GM21529 (cell line): Measurements from ENCODE around the gene RPS8.
"Not testable (repeated sequence)": the region's sequence is repeated elsewhere in the genome, so short reads cannot be mapped to it uniquely, and the experiment has no call there.

Experiments used
- ATAC-seq: cut with Tn5 transposase; IDR thresholded peaks from one replicate; pipeline ENCODE4 v1.9.1; 2021; ENCODE audit not compliant: unreplicated experiment

The RPS8 gene

DNA sequence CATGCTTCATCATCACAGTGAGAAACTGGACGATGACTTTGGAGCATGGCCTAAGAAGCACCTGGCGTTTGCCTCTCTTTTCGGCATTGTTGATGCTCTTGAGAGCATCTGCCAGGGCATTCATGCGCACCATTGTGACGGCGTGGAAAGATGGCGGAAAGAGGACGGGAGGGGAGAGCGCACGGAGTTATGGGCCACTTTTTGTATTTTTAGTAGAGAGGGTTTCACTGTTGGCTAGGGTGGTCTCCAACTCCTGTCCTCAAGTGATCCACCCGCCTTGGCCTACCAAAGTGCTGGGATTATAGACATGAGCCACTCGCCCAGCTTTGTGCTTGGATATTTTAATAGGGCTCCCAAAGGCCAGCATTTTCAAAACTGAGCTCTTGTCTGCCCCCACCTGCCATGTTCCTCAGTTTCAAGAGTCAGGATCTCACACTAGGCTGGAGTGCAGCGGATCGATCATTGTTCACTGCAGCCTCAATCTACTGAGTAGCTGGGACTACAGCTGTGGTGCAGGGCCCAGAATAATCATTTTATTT is 5.3 kb downstream of the RPS8 start:
- no peak for ATAC-seq

DNA sequence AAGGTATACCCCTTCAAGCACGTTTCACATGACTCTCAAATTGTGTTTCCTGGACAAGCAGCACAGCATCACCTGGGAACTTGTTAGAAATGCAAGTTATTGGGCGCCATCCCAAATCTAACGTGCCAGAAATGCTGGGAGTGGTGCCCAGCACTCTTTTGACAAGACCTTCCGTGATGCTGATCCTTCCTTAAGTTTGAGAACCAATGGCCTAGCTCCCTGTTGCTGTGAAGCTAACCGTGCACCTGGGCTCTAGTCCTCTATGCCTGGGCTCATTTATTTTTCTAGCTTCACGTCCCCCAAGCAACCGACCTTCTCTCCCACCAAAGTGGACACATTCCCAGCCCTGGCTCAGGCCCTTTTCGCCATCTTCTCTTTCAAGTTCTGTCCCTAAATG is 8.4 kb downstream of the RPS8 start:
- no peak for ATAC-seq

DNA sequence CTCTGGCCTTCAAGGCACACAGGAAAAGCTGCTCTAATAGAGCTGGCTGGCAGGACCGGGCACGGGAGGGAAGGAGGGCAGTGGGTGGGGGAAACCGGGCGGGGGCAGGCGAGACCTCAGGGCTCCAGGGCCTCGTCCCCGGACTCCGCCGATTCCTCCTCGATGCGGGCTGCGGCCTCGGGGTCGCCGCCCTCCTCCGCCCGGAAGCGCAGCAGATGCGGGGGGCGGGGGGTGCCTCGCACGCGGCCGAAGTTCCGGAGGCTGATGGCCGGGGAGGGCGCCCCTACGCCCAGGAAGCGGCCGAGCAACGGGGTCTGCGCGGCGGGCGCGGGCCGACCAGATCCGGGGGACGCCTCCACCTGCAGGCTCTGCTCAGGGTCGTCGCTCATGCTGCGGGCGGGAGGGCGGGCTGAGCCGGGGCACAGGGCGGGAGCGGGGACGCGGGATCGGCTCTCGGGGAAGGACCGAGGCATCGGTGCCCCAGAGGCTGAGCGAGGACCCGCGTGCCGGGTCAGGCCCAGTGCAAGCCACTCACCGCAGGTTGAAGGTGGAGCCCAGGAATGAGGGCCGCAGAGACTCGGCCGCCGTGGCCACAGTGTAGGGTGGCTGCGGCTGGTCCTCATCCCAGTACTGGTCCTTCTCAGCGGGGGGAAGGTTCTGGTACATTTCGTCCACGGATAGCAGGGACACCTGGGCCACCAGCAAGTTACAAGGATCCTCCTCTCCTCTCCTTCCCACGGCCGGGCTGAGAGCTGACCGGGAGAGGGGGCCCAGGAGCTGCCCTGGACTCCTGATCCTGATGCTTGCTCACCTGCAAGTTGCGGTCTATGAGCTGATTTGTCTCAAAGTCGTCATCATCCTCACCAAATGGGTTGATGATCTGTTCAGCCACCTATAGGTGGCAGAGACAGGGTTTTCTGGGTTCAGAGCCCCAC is 9.0 kb downstream of the RPS8 start:
- ATAC-seq: no peak

DNA sequence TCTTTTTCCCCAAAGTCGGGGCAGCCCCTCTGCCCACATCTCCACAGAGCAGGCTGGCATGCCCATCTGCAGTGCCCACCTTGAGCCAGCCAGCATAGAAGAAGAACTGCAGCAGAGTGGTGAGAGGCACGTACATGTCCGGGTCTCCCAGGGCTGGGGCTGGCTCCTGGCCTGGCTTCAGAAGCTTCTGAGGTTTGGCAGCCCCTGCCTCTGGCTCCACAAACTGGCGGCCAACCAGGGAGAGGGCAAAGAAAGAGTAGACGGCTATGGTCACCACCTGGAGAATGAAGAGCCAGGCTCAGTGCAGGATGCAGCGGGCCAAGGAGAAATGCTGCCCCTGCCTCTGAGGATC is 9.7 kb downstream of the RPS8 start:
- no peak for ATAC-seq

DNA sequence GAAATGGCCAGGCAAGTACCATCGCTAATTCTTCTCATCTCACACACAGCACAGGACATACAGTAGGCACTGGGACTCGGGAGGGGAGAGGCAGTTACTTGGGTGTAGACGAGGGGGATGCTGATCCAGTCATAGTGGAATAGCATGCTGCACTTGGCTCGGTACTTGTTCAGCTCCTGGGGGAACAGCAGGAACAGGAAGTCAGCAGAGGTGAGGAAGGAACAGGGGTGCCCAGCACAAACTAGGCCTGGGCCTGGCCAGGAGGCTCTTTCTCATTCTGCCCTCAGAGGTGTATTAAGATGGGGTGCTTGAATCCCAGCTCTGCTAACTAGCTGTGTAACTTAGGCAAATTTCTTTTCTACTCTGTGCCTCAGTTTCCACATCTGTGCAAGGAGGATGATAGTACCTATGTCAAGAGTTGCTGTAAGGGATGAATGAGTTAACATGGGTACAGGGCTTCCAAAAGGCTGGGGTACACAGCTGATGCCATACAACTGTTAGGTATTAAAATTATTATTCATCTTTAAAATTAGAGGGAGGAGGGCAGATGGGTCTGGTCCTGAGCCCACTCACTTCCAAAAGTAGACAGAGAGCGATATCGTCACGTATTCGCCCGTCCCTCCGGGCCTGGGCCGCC is 10.3 kb downstream of the RPS8 start:
- no peak for ATAC-seq

DNA sequence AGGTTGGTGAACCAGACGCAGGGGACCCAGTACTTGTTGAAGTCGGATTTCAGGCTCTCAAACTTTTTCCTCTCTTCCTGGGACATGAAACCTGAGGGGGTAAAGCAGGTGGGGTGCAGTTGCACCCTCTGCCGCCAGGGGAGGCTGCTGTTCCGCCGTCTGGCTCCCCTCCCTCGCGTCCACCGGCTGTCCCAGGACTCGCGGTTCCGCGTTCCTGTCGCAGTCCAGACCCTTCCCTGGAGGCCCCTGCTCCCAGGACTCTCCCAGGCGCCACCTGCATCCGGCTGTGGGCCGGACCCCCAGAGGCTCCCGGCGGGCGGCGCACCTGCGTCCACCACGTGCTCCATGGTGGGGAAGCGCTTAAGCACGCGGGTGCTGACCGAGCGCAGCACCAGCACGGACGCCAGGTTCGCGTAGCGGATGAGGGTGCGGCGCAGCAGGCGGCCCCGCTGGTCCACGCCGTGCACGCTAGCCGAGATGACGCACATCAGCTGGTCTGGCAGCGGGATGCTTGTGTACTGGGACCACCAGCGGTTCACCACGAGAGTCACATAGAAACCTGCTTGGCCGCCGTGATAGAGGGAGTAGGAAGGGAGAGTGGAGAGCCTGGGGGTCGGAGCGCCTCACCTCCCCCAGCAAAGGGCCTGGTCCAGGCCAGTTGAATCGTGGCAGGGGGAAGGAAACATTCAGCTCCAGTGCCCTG is 10.9 kb downstream of the RPS8 start:
- peak; percentile 43 for ATAC-seq

DNA sequence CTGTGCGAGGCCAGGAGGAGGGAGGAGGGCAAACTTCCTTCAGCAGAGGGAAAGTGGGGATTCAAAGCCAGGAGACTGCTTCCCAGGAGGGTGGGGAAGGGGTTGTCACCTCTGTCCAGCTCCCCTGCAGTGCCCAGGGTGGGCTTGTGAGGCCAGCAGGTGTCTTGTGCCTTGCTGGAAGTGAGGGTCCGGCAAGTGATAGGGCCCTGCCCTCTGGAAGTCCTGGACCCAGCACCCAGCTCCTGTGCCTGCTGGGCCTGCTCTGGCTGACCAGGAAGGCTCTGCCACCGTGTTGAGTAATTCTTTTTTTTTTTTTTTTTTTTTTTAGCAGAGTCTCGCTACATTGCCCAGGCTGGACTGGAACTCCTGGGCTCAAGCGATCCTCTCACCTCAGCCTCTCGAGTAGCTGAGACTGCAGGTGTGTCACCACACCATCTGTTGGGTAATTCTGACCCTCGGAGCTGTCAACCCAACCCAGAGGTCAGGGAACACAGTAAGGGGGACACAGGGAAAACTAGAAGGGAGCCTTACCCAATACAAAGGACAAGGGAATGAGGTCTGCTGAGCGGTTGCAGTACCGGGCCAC is 11.6 kb downstream of the RPS8 start:
- no peak for ATAC-seq

DNA sequence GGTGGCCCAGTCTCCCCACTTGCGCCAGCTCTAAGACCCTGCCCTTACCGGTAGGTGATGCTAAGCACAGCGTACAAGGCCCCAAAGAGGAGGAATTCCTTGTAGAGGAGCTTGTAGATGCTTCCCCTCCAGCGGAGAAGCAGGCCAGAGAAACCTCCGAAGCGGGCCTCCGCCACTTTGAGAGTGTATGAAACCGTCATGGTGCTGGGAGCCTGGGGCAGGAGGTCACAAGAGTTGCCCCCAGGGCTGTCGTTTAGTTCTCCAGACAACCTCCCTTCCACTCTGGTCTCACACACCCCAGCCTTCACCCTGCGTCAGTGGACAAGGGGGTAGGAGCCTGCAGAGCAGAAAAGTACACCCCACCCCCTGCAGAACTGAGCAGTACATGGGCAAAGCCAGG is 12.2 kb downstream of the RPS8 start:
- no peak for ATAC-seq

DNA sequence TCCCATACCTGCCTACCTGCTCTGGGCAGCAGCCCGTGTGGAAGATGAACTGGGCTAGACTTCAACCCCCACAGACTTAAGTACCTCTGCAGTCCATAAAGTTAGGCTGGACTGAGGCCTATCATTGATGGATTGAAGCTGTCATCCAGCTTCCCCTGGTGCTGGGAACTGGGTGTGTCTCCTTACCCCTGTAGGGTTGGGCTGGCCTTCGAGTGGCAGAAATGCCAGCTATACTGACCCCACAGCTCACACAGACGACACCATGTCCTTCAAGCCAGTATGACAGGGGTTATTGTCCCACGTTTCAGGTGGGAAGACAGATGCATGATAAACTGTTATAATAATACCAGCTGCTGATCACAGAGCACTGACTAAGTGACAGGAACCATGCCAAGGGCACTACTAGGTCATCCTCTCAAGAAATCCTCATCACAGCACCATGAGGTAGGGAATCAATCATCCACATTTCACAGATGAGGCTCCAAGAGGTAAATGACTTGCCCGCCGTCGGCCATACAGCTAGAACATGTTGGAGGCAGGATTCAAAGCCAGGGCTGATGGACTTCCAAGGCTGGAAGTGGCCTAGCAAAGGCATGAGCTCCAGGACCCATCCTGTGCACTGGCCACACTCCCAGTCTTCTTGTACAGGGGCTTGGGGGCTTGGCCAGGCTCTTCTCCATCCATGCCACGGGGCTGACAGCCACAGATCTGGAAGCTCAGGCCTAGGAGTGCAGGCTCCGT is 12.9 kb downstream of the RPS8 start, which contains the start of gene BEST4:
BEST4 (minus strand) TSS at position 51 of the 741 bp plus-strand sequence. CDS start 465 bp downstream, outside the sequence.
- ATAC-seq: no peak

DNA sequence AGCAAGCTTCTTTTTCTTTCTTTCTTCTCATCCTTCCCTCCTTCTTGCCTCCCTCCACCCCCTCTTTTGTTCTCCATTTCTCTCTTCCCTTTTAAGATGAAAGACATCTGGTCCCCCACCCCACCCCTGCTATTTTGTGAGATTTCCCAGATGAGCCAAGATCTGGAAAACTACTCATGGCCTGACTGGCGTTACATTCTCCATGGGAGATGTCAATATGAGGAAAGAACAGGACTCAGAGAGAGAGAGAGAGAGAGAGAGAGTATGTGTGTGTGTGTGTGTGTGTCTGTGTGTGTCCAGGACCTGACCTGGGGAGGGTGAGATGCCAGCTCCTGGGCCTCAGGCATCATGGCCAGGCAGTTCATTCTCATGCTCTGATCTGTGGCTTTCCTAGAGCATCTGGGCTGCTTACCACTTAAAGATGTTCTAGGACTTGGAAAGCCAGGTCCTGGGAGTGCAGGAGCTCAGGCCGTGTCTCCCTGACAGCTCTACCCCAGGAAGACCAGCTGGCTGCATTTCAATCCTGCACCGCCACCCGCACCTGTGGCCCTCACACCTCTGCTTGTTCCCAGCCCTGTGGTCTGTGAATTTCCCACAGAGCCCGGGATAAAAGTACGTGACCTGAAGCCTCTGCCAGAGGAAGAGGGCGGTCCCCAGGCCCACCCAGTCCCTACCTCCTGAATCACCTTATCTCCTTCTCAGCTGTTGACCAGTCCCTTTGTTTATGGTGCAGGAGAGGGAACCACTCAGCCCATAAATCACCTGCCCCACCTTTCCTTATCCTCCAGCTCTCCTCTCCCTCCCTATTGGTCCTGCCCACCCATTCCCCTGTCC is 15.8 kb downstream of the RPS8 start:
- no peak for ATAC-seq

DNA sequence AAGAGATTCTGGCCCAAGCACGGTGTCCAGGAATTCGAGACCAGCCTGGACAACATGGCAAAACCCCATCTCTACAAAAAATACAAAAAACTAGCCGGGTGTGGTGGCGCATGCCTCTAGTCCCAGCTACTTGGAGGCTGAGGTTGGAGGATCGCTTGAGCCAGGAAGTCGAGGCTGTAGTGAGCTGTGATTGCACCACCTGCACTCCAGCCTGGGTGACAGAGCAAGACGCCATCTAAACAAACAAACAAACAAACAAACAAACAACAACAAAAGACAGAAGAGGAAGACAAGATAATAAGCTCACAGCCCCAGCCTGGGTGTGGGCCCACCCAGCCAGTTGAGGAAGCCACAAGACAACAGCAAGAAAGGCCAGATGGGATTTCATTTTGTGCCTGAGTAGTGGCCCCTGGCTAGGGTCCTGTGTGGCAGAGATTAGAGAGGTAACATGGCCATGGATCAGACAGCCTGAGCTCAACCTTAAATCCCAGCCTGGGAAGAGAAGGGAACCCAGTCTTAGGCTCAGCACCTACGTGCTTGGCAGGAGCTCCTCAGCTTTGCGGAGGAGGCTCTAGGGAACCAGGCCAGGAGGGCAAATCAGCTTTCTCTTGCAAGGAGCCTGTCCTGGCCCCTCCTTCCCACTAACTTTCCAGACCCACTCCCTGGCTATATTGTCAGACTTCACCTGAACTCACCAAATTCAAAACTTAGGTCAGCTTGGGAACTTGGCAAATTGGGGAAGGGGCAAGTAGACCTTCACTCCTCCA is 17.6 kb downstream of the RPS8 start:
- ATAC-seq: no peak

DNA sequence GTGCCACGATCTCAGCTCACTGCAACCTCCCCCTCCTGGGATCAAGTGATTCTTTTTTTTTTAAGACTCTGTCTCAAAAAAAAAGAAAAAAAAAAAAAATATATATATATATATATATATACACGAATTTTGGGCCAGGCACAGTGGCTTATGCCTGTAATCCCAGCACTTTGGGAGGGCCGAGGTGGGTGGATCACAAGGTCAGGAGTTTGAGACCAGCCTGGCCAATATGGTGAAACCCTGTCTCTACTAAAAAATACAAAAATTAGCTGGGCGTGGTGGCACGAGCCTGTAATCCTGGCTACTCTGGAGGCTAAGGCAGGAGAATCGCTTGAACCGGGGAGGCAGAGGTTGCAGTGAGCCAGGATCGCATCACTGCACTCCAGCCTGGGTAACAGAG is 22.5 kb downstream of the RPS8 start:
- not testable (repeated sequence) for ATAC-seq

DNA sequence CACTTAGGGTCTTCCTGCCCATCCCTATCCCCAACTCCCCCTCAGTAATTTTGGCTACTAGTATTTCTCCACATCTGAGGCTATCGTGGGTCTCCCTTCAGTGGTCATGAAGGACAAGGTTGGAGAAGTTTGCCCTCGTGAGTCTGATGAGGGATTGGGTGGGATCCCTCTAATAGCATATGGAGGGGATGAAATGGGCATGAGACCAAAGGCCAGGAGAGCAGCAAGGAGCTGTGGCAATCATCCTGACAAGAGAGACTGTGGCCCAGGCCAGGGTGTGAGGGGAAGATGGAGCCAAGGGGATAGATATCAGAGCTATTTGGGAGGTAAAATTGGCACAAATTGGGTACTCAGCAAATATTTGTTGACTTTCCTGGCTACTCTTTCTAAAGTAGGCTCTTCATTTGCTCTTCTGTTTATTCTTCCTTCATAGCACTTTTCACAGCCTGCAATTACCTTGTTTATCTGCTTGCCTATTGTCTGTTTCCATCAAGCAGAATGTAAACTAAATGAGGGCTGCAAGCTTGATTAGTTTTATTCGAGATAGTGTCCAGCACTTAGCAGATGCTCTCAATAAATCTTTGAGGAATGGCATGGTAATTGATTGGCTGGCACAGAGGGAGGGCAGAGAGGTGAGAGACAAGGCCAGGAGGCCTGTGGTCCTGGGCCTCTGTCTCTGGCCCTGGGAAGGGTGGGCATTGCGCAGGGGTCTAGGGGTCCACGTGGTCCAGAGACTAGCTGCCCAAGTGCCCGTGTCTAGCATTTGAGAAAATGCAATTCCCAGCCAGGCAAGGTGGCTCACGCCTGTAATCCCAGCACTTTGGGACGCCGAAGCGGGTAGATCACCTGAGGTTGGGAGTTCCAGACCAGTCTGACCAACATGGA is 23.4 kb downstream of the RPS8 start:
- ATAC-seq: no peak

DNA sequence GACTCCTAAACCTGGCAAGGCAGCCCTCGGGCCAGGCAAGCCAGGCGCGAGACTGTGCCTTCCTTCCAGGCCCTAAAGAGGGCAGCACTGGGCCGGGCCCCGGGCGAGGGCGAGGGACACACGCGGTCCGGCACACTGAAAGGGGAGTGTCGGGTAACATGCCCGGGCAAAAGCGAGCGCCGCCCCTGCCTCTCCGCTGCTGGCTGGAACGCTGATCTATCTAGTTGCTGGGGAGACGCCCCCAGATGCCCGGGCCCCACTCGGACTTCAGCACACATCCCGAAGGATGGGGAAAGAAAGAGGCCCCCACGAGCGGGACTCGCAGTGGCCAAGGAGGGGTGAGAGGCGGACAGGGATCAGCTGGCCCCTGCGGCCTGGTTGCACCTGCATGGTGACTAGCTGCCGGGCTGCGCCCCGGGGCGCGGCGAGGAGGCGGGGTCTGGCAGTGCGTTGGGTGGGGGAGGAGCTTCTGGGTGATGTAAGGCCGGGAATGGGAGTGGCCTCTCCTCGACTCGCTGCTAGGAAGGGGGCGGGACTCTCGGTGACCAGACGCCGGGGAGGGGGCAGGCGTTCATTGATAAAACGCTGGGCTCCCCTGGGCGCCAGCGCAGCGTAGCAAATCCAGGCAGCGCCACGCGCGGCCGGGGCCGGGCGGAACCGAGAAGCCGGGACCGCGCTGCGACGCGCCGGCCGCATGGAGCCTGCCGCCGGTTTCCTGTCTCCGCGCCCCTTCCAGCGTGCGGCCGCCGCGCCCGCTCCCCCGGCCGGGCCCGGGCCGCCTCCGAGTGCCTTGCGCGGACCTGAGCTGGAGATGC is 24.6 kb downstream of the RPS8 start, which contains the start of gene PLK3:
PLK3 (plus strand) TSS at position 608 of the 815 bp plus-strand sequence; CDS start at position 695, 87 bp downstream.
- peak; percentile 80 for ATAC-seq

DNA sequence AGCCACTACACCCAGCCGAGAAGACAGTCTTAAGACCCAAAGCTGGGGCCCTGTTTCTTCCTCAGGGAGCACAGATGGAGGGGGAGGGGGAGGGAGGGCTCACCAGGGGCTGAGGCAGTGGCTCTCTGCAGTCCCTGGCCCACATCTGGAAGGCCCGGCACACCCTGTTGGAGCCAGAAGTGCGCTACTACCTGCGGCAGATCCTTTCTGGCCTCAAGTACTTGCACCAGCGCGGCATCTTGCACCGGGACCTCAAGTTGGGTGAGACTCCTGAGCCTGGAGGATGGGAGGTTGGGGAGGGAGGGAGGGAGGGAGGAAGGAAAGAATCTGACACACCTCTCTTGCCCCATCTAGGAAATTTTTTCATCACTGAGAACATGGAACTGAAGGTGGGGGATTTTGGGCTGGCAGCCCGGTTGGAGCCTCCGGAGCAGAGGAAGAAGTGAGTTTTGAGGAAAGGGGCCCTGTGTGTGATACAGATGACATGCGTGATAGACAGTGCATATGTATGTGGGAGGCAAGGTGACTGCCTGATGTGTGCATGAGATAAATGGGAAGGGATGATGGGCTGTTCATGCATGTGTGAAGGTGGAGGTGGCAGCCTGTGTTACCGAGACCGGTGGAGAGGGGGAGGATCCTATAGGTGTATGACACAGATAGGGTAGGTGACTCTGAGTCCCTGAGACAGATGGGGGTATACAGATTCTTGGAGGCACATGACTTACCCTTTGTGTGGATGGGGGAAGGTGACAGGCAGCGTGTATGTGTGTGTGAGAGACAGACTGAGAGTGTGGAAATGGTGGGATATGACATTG is 26.4 kb downstream of the RPS8 start:
- no peak for ATAC-seq
